ENCODE measurements around the gene CTPS2. TPM values are rescaled to one million over a fixed set of nuclear protein-coding genes. Genes with fewer than 3 reads are reported as not detected.
"Not testable (repeated sequence)": the region's sequence is repeated elsewhere in the genome, so short reads cannot be mapped to it uniquely, and the experiment has no call there.

The CTPS2 gene
- total RNA-seq, 2 experiments from 2014 or later, result 6.0 to 6.9 TPM

- peaks cover 1% of the 10 kb centered on the region for H3K4me1 Mint-ChIP-seq
- ATAC-seq (ENCODE audit: low read depth) (no peak), DNase-seq (no peak)
- H3K9me3 Mint-ChIP-seq, result peaks cover under 1% of the 10 kb centered on the region
- H3K4me3 Mint-ChIP-seq, result no peak overlapping the region
- peaks cover 5% of the 10 kb centered on the region for H3K36me3 Mint-ChIP-seq
- POLR2A ChIA-PET, result interaction anchor here (0.7 kb wide), 1 partner anchor 104 kb away, joined by 3 read pairs; no protein-coding TSS in a partner anchor
- no peaks in the 10 kb centered on the region for H3K27me3 Mint-ChIP-seq
- no peak overlapping the region for H3K27ac Mint-ChIP-seq
Observed at GRCh38 chrX:16577483-16578029, 134.9 kb downstream of the CTPS2 start.

- H3K27me3 Mint-ChIP-seq; POLR2A ChIA-PET; H3K9me3 Mint-ChIP-seq; H3K4me1 Mint-ChIP-seq; DNase-seq; H3K27ac Mint-ChIP-seq; H3K4me3 Mint-ChIP-seq; H3K36me3 Mint-ChIP-seq; ATAC-seq (ENCODE audit: low read depth): not testable (repeated sequence)
Observed at GRCh38 chrX:16575388-16575787, 137.1 kb downstream of the CTPS2 start.

DNA sequence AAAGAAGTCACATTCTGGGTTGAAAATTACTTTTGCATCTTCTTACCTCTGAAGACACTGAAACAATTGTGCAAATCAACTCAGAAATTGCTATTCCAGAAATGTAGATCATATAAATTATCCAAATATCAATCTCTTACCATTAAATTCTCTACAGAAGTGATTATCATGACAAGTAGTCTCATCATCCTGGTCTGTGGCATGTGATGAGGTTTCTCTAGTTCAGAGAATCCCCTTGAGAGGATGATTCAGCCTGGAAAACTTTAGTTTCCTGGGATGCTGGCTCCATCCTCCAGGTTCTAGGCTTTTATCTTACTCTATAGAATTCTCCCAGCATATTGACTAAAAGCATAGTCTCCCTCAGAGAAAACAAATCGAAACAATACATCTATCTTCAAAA lies 138.7 kb downstream of the CTPS2 start:
- Mint-ChIP-seq H3K9me3 (no peaks in the 10 kb centered on the region), H3K4me3 (no peak overlapping the region), H3K27me3 (no peaks in the 10 kb centered on the region), H3K4me1 (peaks cover 1% of the 10 kb centered on the region), H3K27ac (no peak overlapping the region), H3K36me3 (no peaks in the 10 kb centered on the region)
- POLR2A ChIA-PET, result no interaction called here
- DNase-seq (no peak), ATAC-seq (ENCODE audit: low read depth) (no peak)

DNA sequence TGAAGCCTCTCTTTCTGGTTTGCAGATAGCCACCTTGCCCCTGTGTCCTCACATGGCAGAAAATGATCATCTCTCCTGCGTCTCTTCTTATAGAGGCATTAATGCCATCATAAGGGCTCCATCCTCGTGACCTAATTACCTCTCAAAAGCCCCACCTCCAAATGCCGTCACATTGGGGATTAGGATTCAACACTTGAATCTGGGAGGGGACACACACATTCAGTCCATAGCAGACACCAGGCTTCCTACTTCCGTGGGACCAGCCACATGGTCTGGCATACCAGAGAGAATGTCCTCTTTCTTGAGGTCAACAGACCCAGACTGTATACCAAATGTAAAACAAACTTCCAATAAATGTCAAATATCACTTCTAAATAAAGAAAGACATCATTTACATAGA lies 144.8 kb downstream of the CTPS2 start:
- Mint-ChIP-seq H3K4me1 (no peaks in the 10 kb centered on the region), H3K36me3 (no peaks in the 10 kb centered on the region), H3K9me3 (no peaks in the 10 kb centered on the region), H3K27me3 (no peaks in the 10 kb centered on the region), H3K27ac (no peak overlapping the region), H3K4me3 (no peak overlapping the region)
- no peak for ATAC-seq (ENCODE audit: low read depth)
- POLR2A ChIA-PET, result no interaction called here
- no peak for DNase-seq

GRCh38 chrX:16566571-16566970 lies 145.9 kb downstream of the CTPS2 start:
- H3K27ac Mint-ChIP-seq, result no peak overlapping the region
- H3K36me3 Mint-ChIP-seq, result no peaks in the 10 kb centered on the region
- no peaks in the 10 kb centered on the region for H3K9me3 Mint-ChIP-seq
- no peaks in the 10 kb centered on the region for H3K27me3 Mint-ChIP-seq
- H3K4me3 Mint-ChIP-seq, result no peak overlapping the region
- DNase-seq, result no peak
- H3K4me1 Mint-ChIP-seq, result no peaks in the 10 kb centered on the region
- POLR2A ChIA-PET, result no interaction called here
- no peak for ATAC-seq (ENCODE audit: low read depth)

DNA sequence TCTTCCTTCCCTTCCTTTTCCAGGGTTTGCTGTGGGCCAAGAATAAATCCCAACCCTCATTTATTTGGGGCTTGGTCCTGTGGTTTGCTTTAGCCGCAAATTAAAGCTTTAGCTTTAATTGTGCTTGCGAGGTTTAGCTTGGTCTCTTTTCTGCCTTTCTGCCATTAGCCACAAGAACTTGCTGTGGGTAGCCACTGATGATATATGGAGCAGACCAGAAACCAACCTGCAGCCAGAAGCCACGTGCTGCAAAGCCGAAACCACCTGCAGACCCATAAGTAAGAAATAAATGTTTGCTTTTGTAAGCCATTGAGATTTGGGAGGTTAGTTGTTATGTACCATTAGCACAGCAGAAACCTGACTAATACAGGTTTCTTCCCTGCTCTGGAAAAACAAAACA lies 152.3 kb downstream of the CTPS2 start:
- H3K9me3 Mint-ChIP-seq, result no peaks in the 10 kb centered on the region
- no peaks in the 10 kb centered on the region for H3K36me3 Mint-ChIP-seq
- DNase-seq (no peak), ATAC-seq (ENCODE audit: low read depth) (no peak)
- H3K27ac Mint-ChIP-seq, result no peak overlapping the region
- POLR2A ChIA-PET, result no interaction called here
- no peaks in the 10 kb centered on the region for H3K27me3 Mint-ChIP-seq
- no peak overlapping the region for H3K4me3 Mint-ChIP-seq
- H3K4me1 Mint-ChIP-seq, result peaks cover 11% of the 10 kb centered on the region

GRCh38 chrX:16559206-16559619 lies 153.3 kb downstream of the CTPS2 start:
- Mint-ChIP-seq H3K4me1 (peaks cover 11% of the 10 kb centered on the region), H3K27me3 (no peaks in the 10 kb centered on the region), H3K27ac (no peak overlapping the region), H3K4me3 (no peak overlapping the region), H3K9me3 (no peaks in the 10 kb centered on the region), H3K36me3 (no peaks in the 10 kb centered on the region)
- DNase-seq (no peak), ATAC-seq (ENCODE audit: low read depth) (no peak)
- POLR2A ChIA-PET, result no interaction called here

GRCh38 chrX:16558489-16558888 lies 154.0 kb downstream of the CTPS2 start:
- POLR2A ChIA-PET, result no interaction called here
- H3K27ac Mint-ChIP-seq, result no peak overlapping the region
- no peaks in the 10 kb centered on the region for H3K36me3 Mint-ChIP-seq
- DNase-seq (no peak), ATAC-seq (ENCODE audit: low read depth) (no peak)
- H3K4me3 Mint-ChIP-seq, result no peak overlapping the region
- peaks cover 11% of the 10 kb centered on the region for H3K4me1 Mint-ChIP-seq
- no peaks in the 10 kb centered on the region for H3K27me3 Mint-ChIP-seq
- no peaks in the 10 kb centered on the region for H3K9me3 Mint-ChIP-seq

DNA sequence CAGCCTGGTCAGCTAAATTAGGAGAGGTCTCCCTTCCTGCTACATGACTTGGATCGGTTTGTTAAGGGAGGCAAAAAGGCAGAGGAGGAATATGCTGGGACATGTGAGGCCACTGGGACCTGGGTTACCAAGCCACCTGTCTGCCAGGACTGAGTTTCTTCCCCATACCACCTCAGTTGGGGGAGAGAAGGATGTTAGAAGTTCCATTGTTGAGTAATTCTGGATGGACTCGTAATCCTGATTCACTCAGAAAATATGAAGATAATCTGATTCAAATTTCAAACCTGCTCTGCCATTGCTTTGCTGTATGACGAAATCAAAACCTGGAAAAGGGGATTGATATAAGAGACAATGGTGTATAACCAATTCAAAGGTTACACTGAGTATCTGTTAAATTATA lies 159.9 kb downstream of the CTPS2 start:
- Mint-ChIP-seq H3K27ac (no peak overlapping the region), H3K36me3 (no peaks in the 10 kb centered on the region), H3K4me1 (no peaks in the 10 kb centered on the region), H3K9me3 (no peaks in the 10 kb centered on the region), H3K4me3 (no peak overlapping the region), H3K27me3 (no peaks in the 10 kb centered on the region)
- ATAC-seq (ENCODE audit: low read depth) (no peak), DNase-seq (no peak)
- POLR2A ChIA-PET, result no interaction called here

DNA sequence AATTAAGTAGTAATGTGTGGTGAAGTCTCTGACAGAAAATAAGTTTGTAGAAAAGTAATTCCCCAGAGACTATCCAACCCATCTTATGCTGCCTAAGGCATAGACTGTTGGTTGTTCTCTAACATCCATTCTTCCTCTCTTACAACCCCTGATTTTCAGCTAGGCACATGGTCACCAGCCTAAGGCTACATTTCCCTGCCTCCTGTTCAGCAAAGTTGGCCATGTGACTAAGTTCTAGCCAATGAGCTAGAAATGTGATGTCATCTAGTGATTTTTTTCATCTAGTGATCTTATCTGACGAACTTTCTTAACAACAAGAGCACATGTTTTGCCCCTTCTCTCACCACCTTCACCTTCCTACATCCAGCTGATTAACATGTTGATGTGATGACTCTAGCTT lies 164.8 kb downstream of the CTPS2 start:
- no peaks in the 10 kb centered on the region for H3K4me1 Mint-ChIP-seq
- no peaks in the 10 kb centered on the region for H3K36me3 Mint-ChIP-seq
- no peaks in the 10 kb centered on the region for H3K27me3 Mint-ChIP-seq
- no peak overlapping the region for H3K27ac Mint-ChIP-seq
- H3K9me3 Mint-ChIP-seq, result no peaks in the 10 kb centered on the region
- H3K4me3 Mint-ChIP-seq, result no peak overlapping the region
- DNase-seq (no peak), ATAC-seq (ENCODE audit: low read depth) (no peak)
- POLR2A ChIA-PET, result no interaction called here

GRCh38 chrX:16544969-16545368 lies 167.5 kb downstream of the CTPS2 start:
- no peak overlapping the region for H3K4me3 Mint-ChIP-seq
- no peak overlapping the region for H3K27ac Mint-ChIP-seq
- H3K27me3 Mint-ChIP-seq, result no peaks in the 10 kb centered on the region
- H3K9me3 Mint-ChIP-seq, result no peaks in the 10 kb centered on the region
- no peaks in the 10 kb centered on the region for H3K4me1 Mint-ChIP-seq
- ATAC-seq (ENCODE audit: low read depth), result no peak
- POLR2A ChIA-PET, result no interaction called here
- no peaks in the 10 kb centered on the region for H3K36me3 Mint-ChIP-seq
- DNase-seq, result no peak

Small RNA genes within 50 kb of the gene (microRNA-seq; reads per million reads assigned to microRNA genes)
- not detected for gene MIR548AM

Other genes with a start within 250 kb of the CTPS2 start
- not detected for gene S100G, start 62.5 kb downstream of the CTPS2 start, total RNA-seq
- gene SYAP1, start 6.9 kb upstream of the CTPS2 start, total RNA-seq, result 10 to 100 TPM; 15.9 to 17.2 TPM
- 10 to 100 TPM; 10.7 to 13.2 TPM for gene TXLNG, start 73.8 kb upstream of the CTPS2 start, total RNA-seq
- 100 to 1,000 TPM; 149 to 150 TPM for gene RBBP7, start 157.7 kb upstream of the CTPS2 start, total RNA-seq
- under 1 TPM; 0.08 to 0.31 TPM for gene REPS2, start 234.0 kb upstream of the CTPS2 start, total RNA-seq

Measured in activated naive CD8-positive, alpha-beta T cell treated with anti-CD3 and anti-CD28 coated beads, Interleukin-2, amount 10 ng/mL, durations not matched to agents 7 days and 5 days (primary cell).